Measurements from ENCODE around the gene LPCAT3.
A peak's percentile ranks its signal among the peaks of the same experiment; 100 is the strongest.

LPCAT3 gene

GRCh38 chr12:6987956-6988553 is 30.2 kb downstream of the LPCAT3 start:
- DNase-seq = no peak

- DNase-seq = no peak
Observed at GRCh38 chr12:6982532-6982931, 35.7 kb downstream of the LPCAT3 start.

GRCh38 chr12:6981152-6982052 is 36.9 kb downstream of the LPCAT3 start:
- DNase-seq = no peak

GRCh38 chr12:6980740-6981139 is 37.5 kb downstream of the LPCAT3 start:
- DNase-seq = no peak

GRCh38 chr12:6980075-6980474 is 38.2 kb downstream of the LPCAT3 start:
- no peak for DNase-seq

- DNase-seq = no peak
Observed at GRCh38 chr12:6979453-6979852, 38.8 kb downstream of the LPCAT3 start.

- DNase-seq = no peak
Observed at GRCh38 chr12:6979021-6979420, 39.3 kb downstream of the LPCAT3 start.

GRCh38 chr12:6978611-6979011 is 39.7 kb downstream of the LPCAT3 start:
- no peak for DNase-seq

GRCh38 chr12:6978188-6978587 is 40.1 kb downstream of the LPCAT3 start:
- peak in 1 of 2 experiments; percentile 21 for DNase-seq

- no peak for DNase-seq
Observed at GRCh38 chr12:6977653-6978052, 40.6 kb downstream of the LPCAT3 start.

- no peak for DNase-seq
Observed at GRCh38 chr12:6975297-6976032, 42.8 kb downstream of the LPCAT3 start.

GRCh38 chr12:6974180-6974579 is 44.1 kb downstream of the LPCAT3 start:
- DNase-seq = no peak

- DNase-seq = no peak
Observed at GRCh38 chr12:6970096-6970527, 48.2 kb downstream of the LPCAT3 start.

GRCh38 chr12:6968426-6968825 is 49.9 kb downstream of the LPCAT3 start:
- DNase-seq = no peak

- no peak for DNase-seq
Observed at GRCh38 chr12:6967651-6968100, 50.6 kb downstream of the LPCAT3 start.

- peak in 1 of 2 experiments; percentile 24 for DNase-seq
Observed at GRCh38 chr12:6966351-6966750, 51.9 kb downstream of the LPCAT3 start.

- peak in 1 of 2 experiments; percentile 28 for DNase-seq
Observed at GRCh38 chr12:6965714-6966113, 52.6 kb downstream of the LPCAT3 start.

- peak; percentile 88 to 90 for DNase-seq
Observed at GRCh38 chr12:6965026-6965661, 53.1 kb downstream of the LPCAT3 start.

GRCh38 chr12:6964605-6965025 is 53.7 kb downstream of the LPCAT3 start:
- no peak for DNase-seq

GRCh38 chr12:6963791-6964413 is 54.4 kb downstream of the LPCAT3 start:
- DNase-seq = no peak

- DNase-seq = no peak
Observed at GRCh38 chr12:6963016-6963731, 55.1 kb downstream of the LPCAT3 start.

All from activated T-cell treated with anti-CD3 and anti-CD28 coated beads, Interleukin-2, amount 50 U/mL, for 48 hours (primary cell).